Kidney tubule cell (primary cell): ENCODE results near the gene RAG2.

Experiments
- DNase-seq: peaks from one replicate; pipeline ENCODE4 v3.0.0-alpha.2; 2018; ENCODE audit warnings: low spot score

RAG2 gene

DNA sequence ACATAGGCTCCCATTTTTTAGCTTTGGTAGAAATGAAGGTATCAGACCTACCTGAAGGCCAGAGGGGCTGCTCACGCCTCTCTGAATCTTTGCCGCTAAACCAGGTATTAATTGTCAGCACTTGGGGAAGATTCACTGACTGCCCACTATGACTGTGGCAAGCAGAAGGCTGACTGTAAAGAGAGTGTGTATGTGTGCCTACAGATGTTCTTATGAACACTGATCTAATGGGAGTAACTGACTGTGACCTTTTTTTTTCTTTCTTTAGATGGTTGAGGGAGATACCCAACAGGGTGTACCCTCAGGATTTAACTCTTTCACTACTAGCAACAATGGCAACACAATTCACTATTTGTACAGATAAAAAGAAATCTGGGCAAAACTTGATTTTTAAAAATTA is at the start of gene RAG2:
Gene RAG2 (minus strand): TSS at position 186 of the 400 bp plus-strand sequence. CDS start 4,068 bp downstream, outside the sequence.
- DNase-seq, result no peak

DNA sequence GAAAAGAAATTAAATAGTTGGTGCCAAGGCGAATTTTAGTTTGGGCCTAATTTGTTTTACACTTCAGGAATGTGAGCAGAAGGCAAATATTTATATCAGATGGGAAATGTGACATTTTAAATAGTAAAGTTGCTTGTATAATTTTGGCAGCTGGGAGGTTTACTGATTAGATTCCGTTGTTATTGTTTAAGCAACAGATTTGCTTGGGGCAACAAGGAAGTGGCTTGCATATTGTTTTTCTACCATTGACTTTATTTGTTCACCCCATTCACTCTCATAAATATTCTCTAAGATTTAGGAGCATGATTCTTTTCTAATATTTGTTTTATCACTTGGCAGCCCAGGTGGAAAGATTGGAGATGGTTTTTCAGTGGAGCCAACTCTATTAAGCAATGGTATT is 40.5 kb upstream of the RAG2 start:
- no peak for DNase-seq

GRCh38 chr11:36635066-36635862 is 37.2 kb upstream of the RAG2 start:
- no peak for DNase-seq

- DNase-seq, result no peak
Observed at GRCh38 chr11:36631774-36632173, 33.7 kb upstream of the RAG2 start.

- peak; percentile 26 for DNase-seq
Observed at GRCh38 chr11:36628765-36629244, 30.8 kb upstream of the RAG2 start.

GRCh38 chr11:36628141-36628540 is 30.1 kb upstream of the RAG2 start:
- no peak for DNase-seq

- no peak for DNase-seq
Observed at GRCh38 chr11:36627471-36627870, 29.4 kb upstream of the RAG2 start.

- DNase-seq, result no peak
Observed at GRCh38 chr11:36627006-36627405, 29.0 kb upstream of the RAG2 start.

DNA sequence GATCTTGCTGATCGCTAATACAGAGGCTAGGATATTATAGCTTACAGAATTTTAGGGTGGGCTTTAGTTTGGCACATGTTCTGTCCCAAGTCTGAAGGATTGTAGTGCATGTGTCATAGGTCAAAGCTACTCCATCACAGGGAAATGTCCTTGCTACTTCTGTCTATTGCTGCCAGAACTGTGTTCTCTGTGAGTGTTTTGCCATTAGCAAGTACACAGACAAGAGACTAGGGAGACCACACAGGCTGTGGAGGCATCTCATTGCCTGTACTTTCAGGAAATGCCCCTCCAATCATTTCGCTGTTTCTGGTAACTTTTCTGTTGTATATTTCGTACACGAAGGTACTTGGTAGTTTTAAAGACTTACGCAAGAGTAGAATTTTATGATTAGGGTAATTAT is 25.5 kb upstream of the RAG2 start:
- no peak for DNase-seq

- peak; percentile 60 for DNase-seq
Observed at GRCh38 chr11:36622431-36623136, 24.5 kb upstream of the RAG2 start.

- DNase-seq, result no peak
Observed at GRCh38 chr11:36620246-36620645, 22.2 kb upstream of the RAG2 start.

GRCh38 chr11:36619502-36619901 is 21.5 kb upstream of the RAG2 start:
- no peak for DNase-seq

DNA sequence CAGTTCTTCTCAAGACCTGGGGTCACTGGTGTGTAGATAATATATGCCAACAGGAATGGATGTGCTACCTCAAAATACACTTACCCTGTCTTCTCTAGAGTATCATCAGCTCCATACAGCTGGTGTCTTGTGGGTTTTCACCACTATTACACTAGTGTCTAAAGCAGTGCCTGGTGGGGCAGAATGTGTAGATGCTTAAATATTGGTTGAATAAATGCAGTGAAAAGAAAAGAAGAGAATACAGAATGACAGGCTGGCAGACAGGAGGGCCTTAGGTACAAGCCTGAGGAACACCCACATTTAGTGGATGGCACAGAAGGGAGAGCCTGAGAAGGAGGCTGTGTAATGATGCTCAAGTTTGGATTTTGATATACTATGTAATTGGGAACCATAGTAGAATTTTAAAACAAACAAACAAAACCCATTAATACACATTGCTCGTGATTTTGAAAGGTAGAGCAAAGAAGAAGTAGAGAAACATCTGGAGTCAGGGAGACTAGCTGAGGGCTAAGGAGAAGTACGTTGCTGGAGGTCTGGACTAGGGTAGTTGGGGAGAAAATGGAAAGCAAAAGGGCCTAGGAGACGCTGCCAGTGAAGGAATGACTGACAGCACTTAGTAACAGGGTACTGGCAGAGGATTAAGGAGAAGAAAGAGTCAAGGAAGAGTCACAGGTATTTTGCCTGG is 20.5 kb upstream of the RAG2 start:
- no peak for DNase-seq

DNA sequence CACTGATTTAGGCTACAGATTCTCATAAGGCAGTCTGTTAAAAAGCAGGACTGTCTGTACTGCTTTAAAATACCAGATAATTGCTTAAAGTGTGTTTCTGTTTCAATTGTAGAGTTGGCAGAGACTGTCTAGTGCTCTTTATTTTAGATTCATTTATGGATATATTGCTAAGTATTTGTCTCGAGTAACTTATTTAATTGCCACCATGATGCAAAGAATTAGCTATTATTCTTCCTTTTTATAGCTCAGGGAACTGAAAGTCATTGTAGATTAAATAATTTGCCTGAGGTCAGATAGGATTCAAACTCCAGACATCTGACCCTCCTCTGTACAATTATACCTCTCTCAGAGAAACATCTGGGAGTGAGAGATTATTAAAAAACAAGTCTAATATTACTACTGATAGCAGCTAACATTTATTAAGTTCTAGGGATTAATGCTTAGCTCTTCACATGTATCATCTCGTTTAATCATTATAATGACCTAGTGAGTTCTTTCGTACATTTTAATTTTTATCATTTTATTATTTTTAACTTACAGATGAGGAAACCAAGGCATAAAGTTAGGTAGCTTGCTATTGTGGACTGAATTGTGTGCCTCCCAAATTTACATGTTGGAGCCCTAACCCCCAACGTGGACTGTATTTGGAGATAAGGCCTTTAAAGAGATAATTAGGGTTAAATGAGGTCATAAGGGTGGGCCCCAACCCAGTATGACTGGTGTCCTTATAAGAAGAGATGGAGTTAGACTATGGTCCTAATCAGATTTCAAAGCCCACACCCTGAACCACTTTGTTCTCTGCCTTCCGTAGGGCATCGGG is 19.7 kb upstream of the RAG2 start:
- DNase-seq, result no peak

DNA sequence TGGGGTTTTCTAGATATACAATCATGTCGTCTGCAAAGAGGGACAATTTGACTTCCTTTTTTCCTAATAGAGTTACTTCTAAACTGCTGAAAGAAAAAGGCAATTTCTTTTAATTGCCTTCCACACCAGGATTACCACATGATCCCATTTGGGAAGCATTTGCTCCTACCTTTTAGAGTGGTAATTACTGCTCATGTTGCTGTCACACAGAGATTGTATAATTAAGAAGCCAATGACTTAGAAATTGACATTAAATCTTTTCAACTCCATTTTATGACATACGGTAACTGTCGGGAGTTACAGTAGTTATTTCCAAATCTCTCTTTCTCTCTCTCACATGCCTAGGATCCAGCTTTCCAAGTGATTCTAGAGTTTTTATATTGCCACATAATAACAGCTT is 17.8 kb upstream of the RAG2 start:
- DNase-seq, result no peak

GRCh38 chr11:36609383-36609782 is 11.3 kb upstream of the RAG2 start:
- no peak for DNase-seq

DNA sequence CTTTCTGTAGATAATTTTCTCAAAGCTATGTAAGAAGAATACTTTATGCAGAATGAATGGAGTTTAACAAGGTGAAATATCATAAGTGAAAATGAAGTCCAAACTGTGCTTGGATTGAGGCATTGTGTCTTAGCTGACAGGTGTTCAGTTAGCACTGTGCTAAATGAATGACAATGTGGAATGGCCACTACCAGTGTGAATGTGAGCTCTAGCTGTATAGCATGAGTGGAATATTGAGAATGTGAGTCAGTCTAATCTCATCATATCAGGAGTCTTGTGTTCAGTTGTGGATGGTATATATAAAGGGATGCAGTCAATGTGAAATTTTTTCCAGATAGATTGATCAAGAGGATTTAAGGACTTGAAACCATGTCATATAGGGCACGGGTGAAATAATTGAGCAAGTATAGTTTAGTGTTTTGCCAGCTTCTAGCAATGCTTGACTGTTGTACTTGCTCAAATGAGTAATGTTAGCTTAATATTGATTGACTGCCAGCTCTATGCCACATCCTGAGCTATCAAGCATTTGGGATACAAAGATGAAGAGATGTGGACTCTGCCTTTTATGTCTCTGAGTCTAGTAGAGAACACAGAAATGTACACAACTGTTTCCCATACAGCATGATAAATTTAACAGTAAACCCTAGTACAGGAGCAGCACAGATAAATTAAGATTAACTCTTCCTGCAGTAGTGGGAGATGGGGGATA is 10.6 kb upstream of the RAG2 start:
- no peak for DNase-seq

DNA sequence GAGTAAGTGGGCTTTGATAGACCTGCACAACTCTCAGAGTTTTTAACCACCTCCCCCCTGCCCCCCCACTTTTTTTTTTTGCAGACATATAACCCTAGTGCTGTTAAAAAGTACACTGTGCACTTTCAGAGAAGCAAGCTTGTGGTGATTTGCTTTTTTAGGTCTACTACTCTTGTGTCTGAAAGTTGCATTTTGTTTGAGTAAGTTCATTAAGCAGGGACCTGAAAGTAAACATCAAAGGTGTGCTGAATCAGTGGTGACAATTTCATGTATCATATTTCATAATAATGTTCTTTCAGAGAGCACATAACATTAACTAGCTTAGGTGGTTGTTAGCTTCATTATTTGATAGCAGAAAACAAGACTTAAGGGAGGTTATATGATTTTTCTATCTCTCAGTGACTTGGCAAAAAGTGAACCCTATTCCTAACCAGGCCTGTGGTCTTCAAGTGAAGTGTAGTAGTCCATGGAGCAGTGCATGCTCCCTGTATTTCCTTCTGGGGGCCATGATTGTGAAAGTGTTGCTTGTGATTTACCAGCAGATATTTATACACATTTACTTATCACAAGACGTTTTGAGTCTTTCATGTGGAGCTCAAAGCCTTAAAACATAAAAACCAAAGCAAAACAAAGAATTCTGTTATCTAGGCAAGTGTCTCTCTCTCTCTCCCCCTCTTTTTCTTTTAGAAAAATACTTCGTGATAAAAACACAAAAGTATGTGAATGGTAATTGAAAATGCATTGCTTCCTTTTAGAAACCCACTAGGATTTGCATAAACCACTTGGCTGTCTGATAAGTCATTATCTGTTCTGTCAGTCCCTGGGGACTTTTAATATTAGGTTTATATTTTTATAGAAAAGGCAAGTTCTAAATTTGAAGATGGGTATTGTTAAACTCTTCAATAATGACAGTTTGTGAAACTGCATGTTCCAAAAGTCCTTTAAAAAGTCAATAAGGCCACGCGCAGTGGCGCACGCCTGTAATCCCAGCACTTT is 7.5 kb upstream of the RAG2 start:
- DNase-seq, result no peak

- no peak for DNase-seq
Observed at GRCh38 chr11:36602135-36602534, 4.1 kb upstream of the RAG2 start.

GRCh38 chr11:36601155-36601554 is 3.1 kb upstream of the RAG2 start:
- no peak for DNase-seq
